B cell (primary cell): ENCODE data around the gene PYROXD2. TPM values are rescaled to one million over a fixed set of nuclear protein-coding genes. Genes with fewer than 3 reads are reported as not detected.

ENCODE experiments used
- ATAC-seq: fragments of 200-7000 bp; cut with Tn5 transposase; one replicate; pipeline ENCODE4 v1.10.0; 2021; ENCODE audit warnings: low read depth, mild to moderate bottlenecking, moderate number of reproducible peaks, moderate library complexity
- CTCF ChIA-PET: fragments of 350-600 bp; sonication (Branson Sonifier 250); formaldehyde crosslinking; loops from one replicate; lab custom pipeline; 2021; ENCODE audit warnings: antibody characterized with exemption, inconsistent platforms; lab: Charles Lee
- POLR2A ChIA-PET: fragments of 350-600 bp; sonication (Branson Sonifier 250); formaldehyde crosslinking; loops from one replicate; lab custom pipeline; 2021; ENCODE audit warnings: antibody characterized with exemption; lab: Charles Lee
- DNase-seq: peaks from one replicate; pipeline ENCODE4 v3.0.0; 2013
- H2AFZ ChIP-seq: 2 replicates; pipeline ENCODE4 v1.6.1; 2012; ENCODE audit warnings: mild to moderate bottlenecking, low read depth, low read length; ENCODE audit not compliant: insufficient read depth, poor library complexity, severe bottlenecking
- H3K27ac ChIP-seq, 2 donors: 1 replicate in 1 of 2; 2 replicates in 1 of 2; pipeline ENCODE4 v1.5.1; 2012 to 2013; ENCODE audit warnings: low read length in 2 of 2, mild to moderate bottlenecking in 2 of 2, moderate library complexity in 1 of 2
- H3K27me3 ChIP-seq, 4 experiments: fragments of 200-600 bp in 1 of 4; sonication (generic) in 1 of 4; replicated peaks in 1 of 4; 1 replicate in 2 of 4; 2 replicates in 2 of 4; pipeline versions ENCODE4 v1.6.1 to v1.7.0; 2013 to 2016; ENCODE audit warnings: low read length in 3 of 4, mild to moderate bottlenecking in 2 of 4, mixed read lengths in 1 of 4, moderate library complexity in 1 of 4; ENCODE audit not compliant: insufficient read depth in 4 of 4, control insufficient read depth in 3 of 4; ENCODE audit errors: control extremely low read depth in 1 of 4
- H3K36me3 ChIP-seq, 2 experiments: replicated peaks in 1 of 2; 1 replicate in 1 of 2; 2 replicates in 1 of 2; pipeline versions ENCODE4 v1.6.1 to v1.7.1; 2013; ENCODE audit warnings: low read length in 1 of 2; ENCODE audit not compliant: insufficient read depth in 2 of 2, control insufficient read depth in 1 of 2; ENCODE audit errors: control extremely low read depth in 1 of 2, extremely low read depth in 1 of 2
- H3K4me1 ChIP-seq, 2 donors: fragments of 200-600 bp in 1 of 2; sonication (generic) in 1 of 2; 1 replicate in 1 of 2; 2 replicates in 1 of 2; pipeline versions ENCODE4 v1.5.1 to v1.6.1; 2013 to 2017; ENCODE audit warnings: low read length in 2 of 2; ENCODE audit not compliant: control insufficient read depth in 2 of 2, insufficient read depth in 2 of 2
- H3K4me2 ChIP-seq: replicated peaks from 2 replicates; pipeline ENCODE3; 2012; ENCODE audit warnings: mild to moderate bottlenecking, low read depth, low read length; ENCODE audit not compliant: poor library complexity, severe bottlenecking
- H3K4me3 ChIP-seq, 5 experiments: fragments of 200-600 bp in 1 of 5; sonication (generic) in 1 of 5; 1 replicate in 3 of 5; 2 replicates in 2 of 5; pipeline versions ENCODE4 v1.5.1 to v1.7.0; 2011 to 2016; ENCODE audit warnings: low read length in 4 of 5, mild to moderate bottlenecking in 4 of 5, low read depth in 2 of 5, control low read depth in 1 of 5, moderate library complexity in 1 of 5; ENCODE audit not compliant: insufficient read depth in 1 of 5; ENCODE audit errors: control extremely low read depth in 1 of 5, extremely low read depth in 1 of 5
- H3K79me2 ChIP-seq: fragments of 200-600 bp; sonication (generic); one replicate; pipeline ENCODE4 v1.6.0; 2016; ENCODE audit warnings: low read length; ENCODE audit not compliant: control insufficient read depth, insufficient read depth
- H3K9ac ChIP-seq: fragments of 200-600 bp; sonication (generic); 2 replicates; pipeline ENCODE4 v1.6.1; 2017; ENCODE audit warnings: mild to moderate bottlenecking, low read length, moderate library complexity
- H3K9me3 ChIP-seq, 3 donors: one replicate each; pipeline versions ENCODE4 v1.6.1 to v1.7.1; 2013; ENCODE audit warnings: low read length in 2 of 3; ENCODE audit not compliant: control insufficient read depth in 2 of 3, insufficient read depth in 1 of 3; ENCODE audit errors: control extremely low read depth in 1 of 3
- H4K20me1 ChIP-seq: 2 replicates; pipeline ENCODE4 v1.6.0; 2012; ENCODE audit warnings: mild to moderate bottlenecking, low read length; ENCODE audit not compliant: insufficient read depth, control insufficient read depth, poor library complexity, severe bottlenecking
- H3K27ac Mint-ChIP-seq: one replicate; pipeline ENCODE4 v1.8.0; 2021; ENCODE audit warnings: mixed read lengths
- H3K27me3 Mint-ChIP-seq: one replicate; pipeline ENCODE4 v1.8.0; 2021; ENCODE audit warnings: mixed read lengths
- H3K4me1 Mint-ChIP-seq: one replicate; pipeline ENCODE4 v1.8.0; 2021; ENCODE audit warnings: mixed read lengths
- H3K4me3 Mint-ChIP-seq: one replicate; pipeline ENCODE4 v1.8.0; 2021; ENCODE audit warnings: mixed read lengths
- H3K9me3 Mint-ChIP-seq: one replicate; pipeline ENCODE4 v1.8.0; 2022; ENCODE audit warnings: mixed read lengths; ENCODE audit not compliant: insufficient read depth
- CTCF ChIP-seq: fragments of 200-600 bp; IDR thresholded peaks from one replicate; pipeline ENCODE4 v1.8.0; 2022; ENCODE audit warnings: antibody characterized with exemption, mild to moderate bottlenecking
- EZH2 ChIP-seq: IDR thresholded peaks from 2 replicates; pipeline ENCODE4 v1.6.1; 2012; ENCODE audit warnings: borderline replicate concordance, low read depth, mild to moderate bottlenecking, moderate library complexity, low read length; ENCODE audit not compliant: insufficient read depth, poor library complexity, severe bottlenecking
- WGBS: methylation state at CpG from one replicate; pipeline ENCODE4 v1.1.5; 2013; ENCODE audit warnings: missing lambda C conversion rate; ENCODE audit not compliant: insufficient coverage; 5-methylcytosine and 5-hydroxymethylcytosine counted together
- intact Hi-C: fragments of 100-400 bp; cut with micrococcal nuclease; formaldehyde crosslinking; loops from one replicate; pipeline ENCODE4 v1.10.0; 2022
- polyA plus RNA-seq: library from polyadenylated mRNA; depleted of rRNA; stranded (reverse); fragments of >200 nt; gene quantifications from 2 replicates; pipeline ENCODE4 v1.2.3, GENCODE V29; 2012
- small RNA-seq: library from RNA; depleted of rRNA; stranded (forward); fragments of <200 nt; gene quantifications from one replicate; pipeline ENCODE3, GENCODE V24; 2012; ENCODE audit warnings: low replicate concordance, low read depth; ENCODE audit not compliant: insufficient read length
- total RNA-seq, 2 donors: library from RNA; stranded (reverse); fragments of 120-200 nt in 1 of 2; gene quantifications; 1 replicate in 1 of 2; 2 replicates in 1 of 2; pipeline versions ENCODE4 v1.2.3 to v1.2.4, GENCODE V29; 2013 to 2022

Gene PYROXD2
- total and polyA plus RNA-seq, 2 donors (not counting 1 experiment from before 2014, with no cell fraction given): 25.1 to 960 TPM

GRCh38 chr10:98338318-98338717 lies 76.7 kb downstream of the PYROXD2 start:
- H3K9me3 ChIP-seq: peaks cover 0 to 4% (median 0%) of the 10 kb centered on the region in 3 donors
- peaks cover 35 to 38% of the 10 kb centered on the region in 2 donors for H3K4me1 ChIP-seq
- no peaks in the 10 kb centered on the region for H3K79me2 ChIP-seq
- intact Hi-C loops: no loop called here
- no peaks in the 10 kb centered on the region for H3K9me3 Mint-ChIP-seq
- WGBS: 100% methylated on average over 1 of the region's 6 CpGs
- H3K27ac Mint-ChIP-seq: no peak overlapping the region
- H3K9ac ChIP-seq: no peak overlapping the region
- H3K27me3 ChIP-seq: no peaks in the 10 kb centered on the region
- ATAC-seq (no peak), DNase-seq (no peak)
- H3K27ac ChIP-seq: no peak overlapping the region
- no peaks in the 10 kb centered on the region for H4K20me1 ChIP-seq
- H3K4me3 Mint-ChIP-seq: no peak overlapping the region
- H2AFZ ChIP-seq: no peak overlapping the region
- H3K4me1 Mint-ChIP-seq: peaks cover 42% of the 10 kb centered on the region
- H3K27me3 Mint-ChIP-seq: no peaks in the 10 kb centered on the region
- POLR2A ChIA-PET: interaction anchor here (0.6 kb wide), 1 partner anchor 1051 kb away, joined by 10 read pairs; no protein-coding TSS in a partner anchor
- no peak overlapping the region for H3K4me3 ChIP-seq
- TF ChIP-seq CTCF (no peak), EZH2 (no peak)
- H3K36me3 ChIP-seq: no peaks in the 10 kb centered on the region
- no peak overlapping the region for H3K4me2 ChIP-seq
- CTCF ChIA-PET: no interaction called here

GRCh38 chr10:98337484-98337883 lies 77.5 kb downstream of the PYROXD2 start:
- 87% methylated on average over 4 of the region's 8 CpGs for WGBS
- H3K4me1 Mint-ChIP-seq: peaks cover 38% of the 10 kb centered on the region
- no peak overlapping the region for H3K4me3 Mint-ChIP-seq
- H3K27me3 Mint-ChIP-seq: no peaks in the 10 kb centered on the region
- H3K4me3 ChIP-seq: no peak overlapping the region
- no peak overlapping the region for H3K27ac Mint-ChIP-seq
- H4K20me1 ChIP-seq: no peaks in the 10 kb centered on the region
- H3K79me2 ChIP-seq: no peaks in the 10 kb centered on the region
- no peaks in the 10 kb centered on the region for H3K9me3 Mint-ChIP-seq
- H3K4me1 ChIP-seq: peaks cover 35 to 36% of the 10 kb centered on the region in 2 donors
- intact Hi-C loops: no loop called here
- CTCF ChIA-PET: no interaction called here
- POLR2A ChIA-PET: no interaction called here
- H2AFZ ChIP-seq: no peak overlapping the region
- TF ChIP-seq CTCF: no peak
- no peak for TF ChIP-seq EZH2
- no peak overlapping the region for H3K27ac ChIP-seq
- H3K9me3 ChIP-seq: peaks cover 0 to 4% (median 0%) of the 10 kb centered on the region in 3 donors
- H3K27me3 ChIP-seq: no peaks in the 10 kb centered on the region
- no peaks in the 10 kb centered on the region for H3K36me3 ChIP-seq
- H3K4me2 ChIP-seq: no peak overlapping the region
- DNase-seq (no peak), ATAC-seq (no peak)
- no peak overlapping the region for H3K9ac ChIP-seq

Small RNA genes lying within 50 kb of the gene (small RNA-seq; reads per million reads assigned to genes)
- gene MIR4685: not detected

Other genes starting within 250 kb of the PYROXD2 start
- gene LOXL4, start 147.0 kb downstream of the PYROXD2 start, total RNA-seq: not detected in 2 replicates
- gene LOXL4, start 147.0 kb downstream of the PYROXD2 start, polyA plus RNA-seq: 0.12 and 0.20 TPM in 2 replicates
- gene HPS1, start 31.8 kb upstream of the PYROXD2 start, total RNA-seq: 125 TPM in 2 replicates
- 162 and 196 TPM in 2 replicates for gene HPS1, start 31.8 kb upstream of the PYROXD2 start, polyA plus RNA-seq